SK-N-SH (cell line): ENCODE measurements around the gene PTBP1. TPM values are rescaled to one million over a fixed set of nuclear protein-coding genes. Genes with fewer than 3 reads are reported as not detected.

Experiments
- CTCF ChIA-PET: fragments of 300-600, 350-600 bp; formaldehyde crosslinking; extraction: SDS; loops from one replicate; lab custom pipeline; 2021; lab: Yijun Ruan, JAX
- POLR2A ChIA-PET: fragments of 350-600 bp; sonication (Branson Sonifier 250); formaldehyde crosslinking; extraction: SDS; loops from one replicate; lab custom pipeline; 2020; ENCODE audit warnings: antibody characterized with exemption, inconsistent platforms; lab: Yijun Ruan, JAX
- DNase-seq: peaks from one replicate; pipeline ENCODE4 v3.0.0; 2012
- H2AFZ ChIP-seq: fragments of 200-600 bp; sonication (generic); 2 replicates; pipeline ENCODE4 v1.8.1; 2016; ENCODE audit warnings: antibody characterized with exemption, mild to moderate bottlenecking, low read depth
- H3F3A ChIP-seq: fragments of 200-600 bp; sonication (generic); replicated peaks from 2 replicates; pipeline ENCODE3; 2016; ENCODE audit warnings: antibody characterized with exemption, mild to moderate bottlenecking; ENCODE audit not compliant: insufficient read depth
- H3K27ac ChIP-seq, 2 experiments: fragments of 200-500 bp in 1 of 2; fragments of 200-600 bp in 1 of 2; sonication (Bioruptor generic) in 1 of 2; sonication (generic), shearing (Covaris generic) in 1 of 2; 2 replicates each; pipeline versions ENCODE4 v1.5.1 to v1.6.1; 2014 to 2016; ENCODE audit warnings: low read depth in 2 of 2, inconsistent platforms in 1 of 2, low read length in 1 of 2, mild to moderate bottlenecking in 1 of 2, mixed read lengths in 1 of 2
- H3K27me3 ChIP-seq: fragments of 200-600 bp; sonication (generic), shearing (Covaris generic); 2 replicates; pipeline ENCODE4 v1.6.1; 2016; ENCODE audit warnings: mixed run types; ENCODE audit not compliant: insufficient read depth
- H3K36me3 ChIP-seq, 2 experiments: fragments of 200-500 bp in 1 of 2; fragments of 200-600 bp in 1 of 2; sonication (Bioruptor generic) in 1 of 2; sonication (generic) in 1 of 2; replicated peaks in 1 of 2; 2 replicates each; pipeline versions ENCODE3 to v1.5.1; 2014 to 2016; ENCODE audit warnings: low read length in 1 of 2, mild to moderate bottlenecking in 1 of 2; ENCODE audit not compliant: insufficient read depth in 2 of 2, control insufficient read depth in 1 of 2
- H3K4me1 ChIP-seq, 2 experiments: fragments of 200-500 bp in 1 of 2; fragments of 200-600 bp in 1 of 2; sonication (Bioruptor generic) in 1 of 2; sonication (generic), shearing (Covaris generic) in 1 of 2; 2 replicates each; pipeline versions ENCODE4 v1.5.1 to v1.6.1; 2014 to 2016; ENCODE audit warnings: low read depth in 1 of 2, low read length in 1 of 2, mixed run types in 1 of 2; ENCODE audit not compliant: insufficient read depth in 2 of 2, control insufficient read depth in 1 of 2
- H3K4me2 ChIP-seq: fragments of 200-600 bp; sonication (generic), shearing (Covaris generic); 2 replicates; pipeline ENCODE4 v1.6.1; 2017; ENCODE audit warnings: mixed run types
- H3K4me3 ChIP-seq, 2 experiments: fragments of 200-500 bp in 1 of 2; fragments of 200-600 bp in 1 of 2; sonication (Bioruptor generic) in 1 of 2; sonication (generic), shearing (Covaris generic) in 1 of 2; 2 replicates each; pipeline versions ENCODE4 v1.5.1 to v1.8.1; 2014 to 2016; ENCODE audit warnings: low read depth in 2 of 2, inconsistent platforms in 1 of 2, low read length in 1 of 2, mild to moderate bottlenecking in 1 of 2, mixed read lengths in 1 of 2, moderate library complexity in 1 of 2
- H3K79me2 ChIP-seq: fragments of 200-600 bp; sonication (generic); 2 replicates; pipeline ENCODE4 v1.8.1; 2017; ENCODE audit warnings: mild to moderate bottlenecking; ENCODE audit not compliant: insufficient read depth
- H3K9ac ChIP-seq: fragments of 200-600 bp; sonication (generic); 2 replicates; pipeline ENCODE4 v1.6.1; 2017; ENCODE audit warnings: mixed run types
- H3K9me2 ChIP-seq: fragments of 200-600 bp; sonication (generic); 2 replicates; pipeline ENCODE4 v1.6.1; 2017; ENCODE audit warnings: mixed run types
- H3K9me3 ChIP-seq: fragments of 200-600 bp; sonication (generic); 2 replicates; pipeline ENCODE4 v1.6.1; 2017; ENCODE audit warnings: mixed run types, mild to moderate bottlenecking, moderate library complexity
- H4K20me1 ChIP-seq: fragments of 200-600 bp; sonication (generic); 2 replicates; pipeline ENCODE4 v1.6.1; 2017; ENCODE audit warnings: mild to moderate bottlenecking, mixed run types; ENCODE audit not compliant: insufficient read depth
- CHD2 ChIP-seq: fragments of 150-350 bp; IDR thresholded peaks from 2 replicates; pipeline ENCODE4 v1.6.1; 2018; ENCODE audit warnings: low read length; ENCODE audit not compliant: partially characterized antibody
- CTCF ChIP-seq: fragments of 200-600 bp; sonication (generic); IDR thresholded peaks from 2 replicates; pipeline ENCODE4 v1.6.1; 2017; ENCODE audit warnings: antibody characterized with exemption, mild to moderate bottlenecking, moderate library complexity
- FOSL2 ChIP-seq: IDR thresholded peaks from 2 replicates; pipeline ENCODE4 v1.4.0; 2012; ENCODE audit warnings: low read depth, mild to moderate bottlenecking, moderate library complexity, borderline replicate concordance
- FOXJ3 ChIP-seq: sonication (generic); formaldehyde crosslinking; IDR thresholded peaks from 2 replicates; pipeline ENCODE4 v1.5.1; 2020; ENCODE audit warnings: mild to moderate bottlenecking, missing genetic modification reagents
- FOXM1 ChIP-seq: IDR thresholded peaks from 2 replicates; pipeline ENCODE4 v1.4.0; 2012; ENCODE audit warnings: low read depth, mild to moderate bottlenecking
- GABPA ChIP-seq: IDR thresholded peaks from 2 replicates; pipeline ENCODE4 v1.4.0; 2012; ENCODE audit warnings: low read depth, mild to moderate bottlenecking
- GATA2 ChIP-seq: sonication (generic); formaldehyde crosslinking; IDR thresholded peaks from 2 replicates; pipeline ENCODE4 v1.5.0; 2020; ENCODE audit warnings: mild to moderate bottlenecking, missing genetic modification reagents
- IRF3 ChIP-seq: fragments of 150-350 bp; IDR thresholded peaks from 2 replicates; pipeline ENCODE4 v1.6.1; 2016; ENCODE audit warnings: mild to moderate bottlenecking, low read depth, low read length
- JUND ChIP-seq: IDR thresholded peaks from 2 replicates; pipeline ENCODE4 v1.4.0; 2012
- MXI1 ChIP-seq: IDR thresholded peaks from 2 replicates; pipeline ENCODE4 v1.6.1; 2012; ENCODE audit warnings: mild to moderate bottlenecking, low read depth, low read length, improper control_type of control experiment
- NFIC ChIP-seq: IDR thresholded peaks from 2 replicates; pipeline ENCODE4 v1.4.0; 2012; ENCODE audit warnings: borderline replicate concordance
- POLR2AphosphoS5 ChIP-seq: IDR thresholded peaks from 2 replicates; pipeline ENCODE4 v1.6.1; 2012; ENCODE audit warnings: low read depth, low read length
- RCOR1 ChIP-seq: fragments of 150-350 bp; IDR thresholded peaks from 2 replicates; pipeline ENCODE4 v1.6.1; 2017; ENCODE audit warnings: antibody characterized with exemption, low read length
- REST ChIP-seq: IDR thresholded peaks from 2 replicates; pipeline ENCODE4 v1.6.1; 2012; ENCODE audit warnings: mild to moderate bottlenecking, low read depth, low read length, moderate library complexity
- RFX5 ChIP-seq: IDR thresholded peaks from 2 replicates; pipeline ENCODE4 v1.6.1; 2012; ENCODE audit warnings: mild to moderate bottlenecking, improper control_type of control experiment, low read length
- RXRA ChIP-seq: IDR thresholded peaks from 2 replicates; pipeline ENCODE4 v1.4.0; 2012; ENCODE audit warnings: low read depth, mild to moderate bottlenecking, borderline replicate concordance
- SMC3 ChIP-seq: IDR thresholded peaks from 2 replicates; pipeline ENCODE4 v1.6.1; 2012; ENCODE audit warnings: low read depth, low read length, improper control_type of control experiment
- TAF1 ChIP-seq: IDR thresholded peaks from 2 replicates; pipeline ENCODE4 v1.6.1; 2012; ENCODE audit warnings: low read depth, mild to moderate bottlenecking, low read length, moderate library complexity, borderline replicate concordance
- TCF12 ChIP-seq: IDR thresholded peaks from 2 replicates; pipeline ENCODE4 v1.4.0; 2012
- TEAD4 ChIP-seq: IDR thresholded peaks from 2 replicates; pipeline ENCODE4 v1.4.0; 2012; ENCODE audit warnings: mild to moderate bottlenecking, borderline replicate concordance; ENCODE audit not compliant: insufficient read depth
- USF2 ChIP-seq: fragments of 150-350 bp; IDR thresholded peaks from 2 replicates; pipeline ENCODE4 v1.6.1; 2017; ENCODE audit warnings: antibody characterized with exemption, low read length, low read depth, borderline replicate concordance
- WGBS: methylation state at CpG from one replicate; pipeline ENCODE4 v1.1.6; 2017; ENCODE audit warnings: low lambda C conversion rate; 5-methylcytosine and 5-hydroxymethylcytosine counted together
- polyA plus RNA-seq, 3 experiments: library from polyadenylated mRNA; depleted of rRNA; stranded (reverse); fragments of >200 nt; gene quantifications; 2 replicates each; pipeline ENCODE4 v1.2.3, GENCODE V29; 2012

PTBP1 gene
- polyA plus RNA-seq, 1 of the 3 experiments (the other 2 are of a cell fraction): 243 TPM

GRCh38 chr19:850979-851335 lies 53.7 kb downstream of the PTBP1 start (continued):
- no peak for TF ChIP-seq CTCF

- Histone ChIP-seq H3K9me3 (no peaks in the 10 kb centered on the region), H3K9me2 (no peaks in the 10 kb centered on the region), H3K36me3 (no peaks in the 10 kb centered on the region), H3K27ac (no peak within 1 kb of the TSS), H3K79me2 (no peaks in the 10 kb centered on the region), H3K9ac (no peak within 1 kb of the TSS), H3K4me3 (no peak within 1 kb of the TSS), H3F3A (peaks cover 11% of the 10 kb centered on the region), H3K4me1 (peaks cover 0 to 8% of the 10 kb centered on the region in 2 experiments; a peak in 1 of 4 replicates), H3K4me2 (no peak within 1 kb of the TSS), H3K27me3 (peaks cover 58% of the 10 kb centered on the region), H4K20me1 (no peaks in the 10 kb centered on the region), H2AFZ (no peak within 1 kb of the TSS)
- no peak for DNase-seq
- TF ChIP-seq USF2: no peak
- no peak for TF ChIP-seq POLR2AphosphoS5
- no peak for TF ChIP-seq SMC3
- TF ChIP-seq FOXM1: no peak
- TF ChIP-seq TEAD4: no peak
- no peak for TF ChIP-seq JUND
- no peak for TF ChIP-seq TCF12
- no peak for TF ChIP-seq RXRA
- no peak for TF ChIP-seq MXI1
- TF ChIP-seq REST: no peak
- no peak for TF ChIP-seq GATA2
- no peak for TF ChIP-seq FOXJ3 (CRISPR knock-in tag)
- TF ChIP-seq RFX5: no peak
- TF ChIP-seq FOSL2: no peak
- TF ChIP-seq IRF3: no peak
- no peak for TF ChIP-seq GABPA
- no peak for TF ChIP-seq TAF1
- no peak for TF ChIP-seq NFIC
- no peak for TF ChIP-seq CHD2
- TF ChIP-seq RCOR1: no peak
- ChIA-PET POLR2A (no interaction called here), CTCF (interaction anchor here (1.6 kb wide), 1 partner anchor 11 kb away, joined by 6 read pairs; no protein-coding TSS in a partner anchor)
- WGBS: 13% methylated on average over 26 of the region's 55 CpGs
Observed at GRCh38 chr19:852136-853013, 55.1 kb downstream of the PTBP1 start, which contains the start of gene ELANE. Gene ELANE (plus strand): TSS chr19:852303. CDS start chr19:852329, 26 bp downstream.
